GM12801 (cell line): ENCODE data around the gene CSF3R.

Experiments used
- TF ChIP-seq, protein P1 (sequence below): IDR thresholded peaks from one replicate; pipeline ENCODE4 v1.5.1; 2011; ENCODE audit warnings: control low read depth; ENCODE audit not compliant: insufficient read length; ENCODE audit errors: extremely low read depth

Gene CSF3R

DNA sequence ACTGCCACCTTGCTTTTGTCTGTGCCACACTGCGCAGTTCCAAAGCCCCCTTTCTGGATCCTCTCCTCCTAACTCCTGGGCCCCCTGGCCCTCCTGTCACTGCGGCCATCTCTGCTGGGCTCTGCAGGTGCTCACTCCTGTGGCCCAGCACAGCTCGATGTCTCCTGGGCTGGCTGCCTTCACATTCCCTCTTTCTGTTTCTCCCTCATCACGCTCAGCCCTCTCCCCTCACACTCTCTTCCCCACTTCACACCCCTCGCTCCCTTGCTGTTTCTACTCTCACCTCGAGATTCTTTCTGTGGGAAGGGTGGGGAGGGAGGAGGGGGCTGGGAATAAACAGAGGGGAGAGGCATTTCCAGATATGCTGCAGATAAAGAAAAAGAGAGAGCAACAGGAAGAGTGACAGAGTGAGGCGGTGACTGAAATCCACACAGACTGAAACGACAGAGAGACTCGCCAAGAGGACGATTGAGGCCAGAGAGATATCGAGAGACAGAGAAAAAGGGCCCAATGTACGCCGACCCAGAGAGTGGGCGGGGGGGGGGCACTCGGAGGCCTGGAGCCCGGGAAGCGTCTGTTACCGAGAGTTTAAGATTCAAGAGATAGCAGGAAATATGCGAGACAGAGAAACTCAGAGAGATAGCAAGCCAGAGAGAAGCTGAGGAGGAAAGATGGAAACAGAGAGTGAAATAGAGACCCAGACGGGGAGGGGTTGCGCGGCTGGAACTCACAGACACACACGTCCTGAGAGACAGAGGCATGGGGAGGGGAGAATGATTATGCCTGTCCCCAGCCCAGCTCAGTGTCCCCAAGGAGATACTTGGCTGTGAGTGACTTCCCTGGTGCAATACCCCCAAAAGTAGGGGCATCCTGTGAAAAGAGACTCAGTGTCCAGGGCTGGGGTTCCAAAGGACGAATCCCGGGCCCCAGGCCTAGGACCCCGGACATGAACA lies 666 bp downstream of the CSF3R start:
- TF ChIP-seq, protein P1, sequence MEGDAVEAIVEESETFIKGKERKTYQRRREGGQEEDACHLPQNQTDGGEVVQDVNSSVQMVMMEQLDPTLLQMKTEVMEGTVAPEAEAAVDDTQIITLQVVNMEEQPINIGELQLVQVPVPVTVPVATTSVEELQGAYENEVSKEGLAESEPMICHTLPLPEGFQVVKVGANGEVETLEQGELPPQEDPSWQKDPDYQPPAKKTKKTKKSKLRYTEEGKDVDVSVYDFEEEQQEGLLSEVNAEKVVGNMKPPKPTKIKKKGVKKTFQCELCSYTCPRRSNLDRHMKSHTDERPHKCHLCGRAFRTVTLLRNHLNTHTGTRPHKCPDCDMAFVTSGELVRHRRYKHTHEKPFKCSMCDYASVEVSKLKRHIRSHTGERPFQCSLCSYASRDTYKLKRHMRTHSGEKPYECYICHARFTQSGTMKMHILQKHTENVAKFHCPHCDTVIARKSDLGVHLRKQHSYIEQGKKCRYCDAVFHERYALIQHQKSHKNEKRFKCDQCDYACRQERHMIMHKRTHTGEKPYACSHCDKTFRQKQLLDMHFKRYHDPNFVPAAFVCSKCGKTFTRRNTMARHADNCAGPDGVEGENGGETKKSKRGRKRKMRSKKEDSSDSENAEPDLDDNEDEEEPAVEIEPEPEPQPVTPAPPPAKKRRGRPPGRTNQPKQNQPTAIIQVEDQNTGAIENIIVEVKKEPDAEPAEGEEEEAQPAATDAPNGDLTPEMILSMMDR: no peak

DNA sequence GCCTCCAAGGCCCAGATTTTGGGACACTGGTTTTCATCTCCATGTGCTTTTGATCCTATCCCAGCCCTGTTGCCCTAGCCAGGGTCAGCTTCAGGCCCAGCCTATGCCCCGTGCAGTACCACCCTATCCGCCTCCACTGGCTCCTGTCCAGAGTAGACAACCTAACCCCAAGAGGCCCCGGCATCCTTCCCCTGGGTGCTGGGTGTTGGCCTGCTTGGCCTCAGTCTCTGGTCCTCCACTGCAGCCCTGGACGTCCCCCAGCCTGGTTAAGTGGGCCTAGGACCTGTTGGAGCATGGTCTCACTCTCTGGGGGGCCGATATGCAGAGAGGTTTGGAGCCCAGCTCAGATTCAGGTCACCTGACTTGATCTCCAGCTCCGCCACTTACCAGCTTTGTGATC lies 1.6 kb downstream of the CSF3R start:
- TF ChIP-seq, protein P1: no peak

DNA sequence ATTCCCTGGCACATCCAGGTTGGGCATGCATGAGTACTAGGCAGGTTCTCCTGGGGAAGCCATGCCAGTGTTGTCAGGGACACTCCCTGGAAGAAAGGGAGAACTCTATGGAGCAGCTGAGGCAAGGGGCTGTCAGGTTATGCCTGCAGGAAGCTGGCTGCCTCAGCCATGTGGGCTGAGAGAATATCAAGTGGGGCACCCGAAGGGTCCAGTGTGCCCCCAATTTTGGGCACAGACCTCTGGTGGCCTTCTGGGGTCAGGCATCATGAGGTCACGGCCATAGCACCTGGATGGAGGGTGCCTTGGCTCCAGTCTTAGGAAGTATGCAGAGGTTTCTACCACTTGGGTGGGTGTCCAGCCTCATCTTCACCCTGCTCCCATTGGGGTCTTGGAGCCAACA lies 2.6 kb downstream of the CSF3R start:
- TF ChIP-seq, protein P1: no peak

DNA sequence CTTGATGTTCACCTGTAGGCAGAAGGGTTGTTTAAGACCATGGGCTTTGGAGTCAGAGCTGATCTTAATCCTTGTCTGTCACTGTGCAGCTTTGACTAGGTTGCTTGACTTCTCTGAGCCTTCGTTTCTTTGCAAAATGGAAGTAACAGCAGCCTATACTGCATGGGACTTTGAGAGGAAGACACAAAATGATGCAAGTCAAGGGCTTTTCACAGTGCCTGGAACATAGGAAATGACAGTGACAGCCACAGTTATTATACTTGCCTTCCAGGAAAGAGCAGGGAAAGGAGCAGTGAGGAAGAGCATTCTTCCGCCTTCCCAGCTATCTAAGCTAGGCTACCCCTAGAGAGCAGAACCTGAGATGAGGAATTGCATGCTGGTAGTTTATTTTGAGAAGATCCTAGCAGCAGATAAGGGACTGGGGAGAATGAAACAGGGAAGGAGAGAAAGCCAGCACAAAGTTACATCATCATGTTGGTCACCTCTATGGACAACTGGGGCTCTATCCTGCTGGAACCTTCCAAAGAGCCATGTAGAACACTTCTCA lies 3.1 kb downstream of the CSF3R start:
- TF ChIP-seq, protein P1: no peak

DNA sequence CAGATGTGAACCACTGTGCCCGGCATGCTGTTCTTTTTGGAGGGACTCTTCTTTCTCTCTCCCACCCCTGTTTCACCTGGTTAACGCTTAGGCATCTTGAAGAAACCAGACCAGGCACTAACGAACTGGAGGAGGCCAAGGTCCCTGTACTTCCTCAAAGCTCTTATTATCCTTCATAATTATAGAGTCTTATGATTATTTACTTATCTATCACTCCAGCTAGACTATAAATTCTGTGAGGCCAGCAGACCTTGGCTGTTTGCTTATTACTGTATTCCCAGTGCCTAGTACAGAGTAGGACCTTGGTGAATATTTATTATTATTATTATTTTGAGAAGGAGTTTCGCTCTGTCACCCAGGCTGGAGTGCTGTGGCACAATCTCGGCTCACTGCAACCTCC lies 5.8 kb downstream of the CSF3R start:
- TF ChIP-seq, protein P1: no peak

DNA sequence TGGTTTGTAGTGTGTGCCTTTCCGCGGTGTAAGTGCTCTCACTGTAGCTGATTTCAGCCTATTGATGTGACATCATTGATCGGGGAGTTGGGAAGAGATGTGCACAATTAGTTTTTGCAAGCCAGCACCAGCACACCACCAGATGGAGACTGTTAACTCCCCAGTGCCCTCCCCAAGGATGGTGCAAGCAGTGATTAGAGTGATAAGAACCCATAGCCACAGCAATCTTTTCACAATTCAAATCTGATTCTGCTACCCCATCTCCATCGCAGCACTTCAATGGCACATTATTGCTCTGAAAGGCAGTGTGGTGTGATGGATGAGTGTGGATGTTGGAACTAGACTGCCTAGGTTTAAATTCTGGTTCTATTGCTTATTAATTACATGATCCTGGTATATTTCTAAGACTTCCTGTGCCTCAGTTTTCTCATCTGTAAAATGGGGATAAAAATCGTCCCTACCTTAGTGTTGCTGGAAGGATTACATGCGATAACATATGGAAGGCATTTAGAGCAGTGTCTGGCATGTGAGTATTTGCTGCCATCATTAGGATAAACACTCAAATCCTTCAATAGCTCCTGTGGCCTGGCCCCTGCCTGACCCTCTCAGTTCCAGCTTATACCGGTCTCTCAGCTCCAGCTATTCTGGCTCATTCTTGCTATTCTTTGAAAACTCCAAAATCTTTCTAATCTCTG lies 6.7 kb downstream of the CSF3R start:
- TF ChIP-seq, protein P1: no peak

DNA sequence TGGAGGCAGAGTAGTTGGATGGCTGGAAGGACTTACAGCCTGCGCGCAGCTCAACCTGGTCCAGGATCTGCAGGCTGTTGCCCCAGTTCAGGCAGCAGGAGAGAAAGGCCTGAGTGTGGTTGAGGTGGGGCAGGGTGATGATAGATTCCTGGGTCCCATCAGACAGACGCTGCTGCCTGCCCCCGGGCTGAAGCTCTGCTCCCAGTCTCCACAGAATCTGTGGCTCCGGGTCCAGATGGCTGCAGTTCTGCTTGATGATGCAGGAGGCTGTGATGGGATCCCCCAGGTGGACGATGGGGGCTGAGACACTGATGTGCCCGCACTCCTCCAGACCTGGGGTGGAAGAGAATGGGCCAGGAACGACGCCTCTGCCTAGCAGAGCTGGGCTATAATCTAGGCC lies 7.4 kb downstream of the CSF3R start:
- TF ChIP-seq, protein P1: no peak
